Stimulated activated CD4-positive, alpha-beta T cell treated with anti-CD3 and anti-CD28 coated beads, Interleukin-2, amount 100 ng/mL, for 4 hours (primary cell): ENCODE results near the gene MRPS33.
A peak's percentile ranks its signal among the peaks of the same experiment; 100 is the strongest.
"Not testable (repeated sequence)": the region's sequence is repeated elsewhere in the genome, so short reads cannot be mapped to it uniquely, and the experiment has no call there.

Source experiments
- DNase-seq: peaks from one replicate; pipeline ENCODE4 v3.0.0-alpha.2; 2020; ENCODE audit warnings: low read depth

The MRPS33 gene

DNA sequence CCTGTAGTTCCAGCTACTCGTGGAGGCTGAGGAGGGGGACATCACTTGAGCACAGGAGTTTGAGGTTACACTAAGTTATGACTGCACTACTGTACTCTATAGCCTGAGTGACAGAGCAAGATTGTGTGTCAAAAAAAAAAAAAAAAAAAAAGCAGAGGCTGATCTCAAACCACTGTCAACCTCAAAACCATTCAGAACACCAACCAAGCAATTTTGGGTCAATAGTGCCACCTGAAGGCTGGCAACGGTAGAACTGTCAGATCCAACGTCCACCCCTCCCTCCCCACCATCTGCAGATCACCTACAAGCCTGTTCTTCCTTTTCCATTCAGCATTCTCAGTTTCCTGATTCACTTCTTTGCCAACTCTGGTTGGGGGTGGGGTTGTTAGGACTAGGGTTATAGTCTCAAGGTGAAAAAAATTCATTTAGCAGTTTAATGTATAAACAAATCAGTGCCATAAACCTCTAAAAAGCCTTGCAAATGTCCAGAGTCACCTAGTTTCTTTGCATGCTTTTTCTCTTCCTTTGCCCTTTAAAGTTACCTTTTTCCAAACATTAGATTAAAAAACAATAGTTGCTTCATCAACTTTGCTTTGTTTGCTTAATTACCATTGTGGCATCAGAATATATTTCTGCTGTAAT, 2.6 kb downstream of the MRPS33 start:
- DNase-seq = peak; percentile 70

DNA sequence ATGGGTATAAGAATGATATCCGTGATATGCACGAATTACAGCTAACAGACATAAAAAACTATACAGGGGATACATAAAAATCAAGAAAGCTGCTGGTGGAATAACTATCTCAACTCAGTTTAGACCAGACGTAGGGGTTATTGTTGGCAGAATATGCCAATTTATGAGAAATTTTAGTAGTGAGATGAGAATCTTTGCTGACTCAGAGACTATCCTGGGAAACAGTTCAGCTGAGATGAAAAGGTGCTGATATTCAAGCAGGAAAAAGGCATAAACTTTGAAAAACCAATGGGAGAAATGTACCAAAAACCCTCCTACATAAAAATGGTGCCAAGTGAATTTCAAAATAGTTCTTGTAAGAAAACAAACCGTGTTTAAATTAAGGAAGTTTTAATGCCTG, 3.3 kb downstream of the MRPS33 start:
- DNase-seq = no peak

DNA sequence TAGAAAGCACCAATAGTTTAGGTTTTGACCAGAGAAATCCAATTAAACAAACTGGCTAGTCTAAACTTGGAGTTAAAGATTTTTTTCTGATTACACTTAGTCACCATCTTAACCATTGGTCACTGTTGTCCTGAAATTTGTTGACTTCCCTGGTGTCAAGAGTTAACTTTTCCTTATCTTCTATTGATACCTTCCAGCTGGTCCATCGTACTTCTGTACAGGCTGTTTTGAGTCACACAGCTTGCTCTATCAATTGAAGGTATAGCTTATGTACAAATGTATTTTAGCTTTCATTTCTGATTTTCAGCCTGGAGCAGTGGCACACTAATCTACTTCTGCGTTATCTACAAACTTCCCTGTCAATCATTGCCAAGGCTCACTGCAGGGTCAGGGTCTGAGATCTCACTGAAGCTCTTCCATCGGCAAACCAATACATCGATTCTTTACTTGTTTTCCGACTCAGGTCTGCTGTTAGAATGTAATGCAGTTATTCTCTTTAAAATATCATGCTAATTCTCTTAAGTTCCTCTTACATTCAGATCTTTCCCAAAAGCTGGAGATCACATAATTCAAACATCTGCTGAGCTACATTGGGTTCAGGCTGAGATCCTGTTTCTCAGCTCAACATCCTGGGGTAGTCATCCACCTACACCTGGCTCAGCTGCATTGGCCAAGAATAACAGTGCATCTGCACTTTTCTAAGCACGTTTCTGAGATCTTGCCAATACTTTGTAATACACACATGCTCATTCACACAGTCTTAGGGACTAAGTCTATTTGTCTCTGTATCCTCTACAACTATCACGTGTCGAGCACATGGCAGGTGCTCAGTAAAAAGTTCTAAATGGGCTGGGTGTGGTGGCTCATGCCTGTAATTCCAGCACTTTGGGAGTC, 11.3 kb downstream of the MRPS33 start:
- no peak for DNase-seq

DNA sequence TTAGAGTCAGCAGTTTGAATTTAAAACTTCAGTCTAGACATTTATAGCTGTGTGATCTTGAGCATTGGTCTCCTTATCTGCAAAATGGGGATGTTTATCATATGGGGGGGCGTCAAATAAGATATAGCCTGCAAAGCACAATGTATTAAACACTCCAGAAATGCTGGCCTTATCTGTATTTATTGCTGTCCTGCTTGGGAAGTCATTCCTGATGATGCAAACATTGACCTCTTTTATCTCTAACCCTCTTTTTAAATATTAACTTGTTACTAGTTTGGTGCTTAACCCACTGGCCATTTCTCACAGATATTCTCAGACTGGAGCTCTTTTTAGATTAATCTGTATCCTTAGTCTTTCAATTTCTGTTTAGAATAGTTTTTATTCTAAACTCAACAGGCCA, 13.2 kb downstream of the MRPS33 start:
- DNase-seq = no peak

DNA sequence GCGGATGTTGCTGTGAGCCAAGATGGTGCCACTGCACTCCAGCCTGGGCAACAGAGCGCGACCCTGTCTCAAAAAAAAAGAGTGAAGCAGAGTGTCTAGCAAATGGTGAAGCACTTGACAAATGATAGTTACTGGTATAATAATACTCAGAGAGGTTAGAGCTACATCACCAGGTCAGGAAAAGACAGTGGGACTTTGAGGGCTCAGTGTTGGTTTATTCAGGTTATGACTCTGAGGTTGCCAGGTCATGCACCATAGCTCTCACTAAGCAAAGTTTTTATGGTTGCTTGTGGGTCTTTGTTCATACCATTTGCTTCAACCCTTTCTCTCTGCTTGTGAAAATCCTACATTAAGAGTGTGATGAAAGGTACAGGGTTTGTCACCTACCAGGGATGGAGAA, 13.6 kb downstream of the MRPS33 start:
- no peak for DNase-seq

DNA sequence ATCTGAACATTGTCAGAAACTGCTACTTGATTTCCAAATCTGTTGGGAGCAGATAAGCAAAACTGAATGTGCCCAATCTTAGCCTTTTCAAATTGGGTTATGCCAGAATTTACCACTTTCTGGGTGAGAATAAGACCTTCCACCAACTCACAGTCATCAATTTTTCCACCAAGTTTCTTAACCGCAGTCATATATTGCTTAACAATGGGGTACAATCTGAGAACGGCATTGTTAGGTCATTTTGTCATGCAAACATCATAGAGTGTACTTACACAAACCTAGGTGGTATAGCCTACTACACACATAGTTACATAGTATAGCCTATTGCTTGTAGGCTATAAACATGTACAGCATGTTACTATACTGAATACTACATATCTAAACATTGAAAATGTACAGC, 16.0 kb downstream of the MRPS33 start:
- DNase-seq = no peak

DNA sequence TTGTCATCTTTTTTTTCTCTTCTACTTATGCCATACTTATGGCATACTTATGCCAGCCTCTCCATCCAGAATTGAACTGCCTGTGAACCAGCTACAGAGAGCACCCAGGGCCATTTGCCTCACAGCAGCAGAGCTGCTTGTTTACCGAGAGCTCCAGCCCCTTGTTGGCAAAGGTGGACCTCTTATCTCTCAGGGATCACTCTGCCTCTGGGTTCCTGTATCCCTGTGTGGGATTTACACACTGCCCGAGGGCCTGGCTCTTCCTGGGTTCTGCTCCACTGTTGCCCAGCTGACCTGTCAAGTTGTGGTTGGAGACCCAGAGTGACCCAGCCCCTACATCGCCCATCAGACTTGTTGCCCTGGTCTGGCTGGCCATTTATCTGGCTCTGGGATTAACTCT, 22.3 kb downstream of the MRPS33 start:
- DNase-seq = no peak

DNA sequence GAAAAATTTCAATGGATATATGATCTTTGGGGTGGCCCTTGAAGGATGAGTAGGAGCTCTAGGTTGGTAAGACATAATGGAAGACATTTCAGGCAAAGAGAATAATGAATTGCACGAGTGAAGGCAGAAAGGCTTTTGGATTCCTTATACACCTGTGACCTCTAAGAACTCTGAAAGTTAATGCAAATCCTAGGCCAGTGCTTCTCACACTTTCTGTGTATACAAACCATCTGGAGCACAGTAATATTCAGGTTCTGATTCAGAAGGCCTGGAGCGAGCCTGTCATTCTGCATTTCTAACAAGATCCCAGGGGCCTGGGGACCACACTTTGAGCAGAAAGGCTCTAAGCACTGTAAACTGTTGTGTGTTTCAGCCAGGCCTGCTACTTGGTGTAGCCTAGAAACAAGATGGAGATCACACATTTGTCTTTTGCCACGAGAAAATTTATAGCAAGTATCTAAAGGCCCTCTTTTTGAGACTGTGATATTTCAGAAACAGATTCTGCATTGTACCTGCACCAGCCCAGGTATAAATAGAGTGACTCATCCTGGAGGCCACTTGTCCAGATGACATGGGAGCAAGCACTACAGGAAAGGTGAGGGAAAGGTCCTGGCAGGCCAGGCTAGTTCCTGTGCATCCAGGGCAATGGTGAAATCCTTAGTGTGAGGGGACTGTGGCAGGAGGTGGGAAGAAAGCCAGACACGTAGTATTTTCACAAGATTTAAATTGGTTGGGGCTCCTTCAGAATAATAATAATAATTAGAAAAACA, 24.4 kb downstream of the MRPS33 start:
- DNase-seq = no peak

DNA sequence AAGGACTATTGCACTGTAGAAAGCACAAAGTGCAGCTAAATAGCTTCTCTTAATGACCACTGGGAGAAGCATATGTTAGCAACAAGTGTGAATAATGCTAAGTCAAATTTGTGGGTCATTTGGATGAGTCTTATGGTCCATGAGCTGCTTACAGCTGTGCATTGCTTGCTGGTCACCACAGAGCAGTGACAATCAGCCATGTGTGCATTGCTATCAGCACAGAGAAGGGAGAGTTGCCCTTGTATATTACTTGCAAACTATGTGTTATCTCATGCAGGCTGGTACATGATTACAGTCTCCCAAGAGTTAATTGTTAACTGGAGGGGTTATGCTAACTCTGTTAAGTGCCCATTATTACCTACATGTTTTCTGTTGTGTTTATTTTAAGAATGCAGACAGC, 25.7 kb downstream of the MRPS33 start:
- no peak for DNase-seq

DNA sequence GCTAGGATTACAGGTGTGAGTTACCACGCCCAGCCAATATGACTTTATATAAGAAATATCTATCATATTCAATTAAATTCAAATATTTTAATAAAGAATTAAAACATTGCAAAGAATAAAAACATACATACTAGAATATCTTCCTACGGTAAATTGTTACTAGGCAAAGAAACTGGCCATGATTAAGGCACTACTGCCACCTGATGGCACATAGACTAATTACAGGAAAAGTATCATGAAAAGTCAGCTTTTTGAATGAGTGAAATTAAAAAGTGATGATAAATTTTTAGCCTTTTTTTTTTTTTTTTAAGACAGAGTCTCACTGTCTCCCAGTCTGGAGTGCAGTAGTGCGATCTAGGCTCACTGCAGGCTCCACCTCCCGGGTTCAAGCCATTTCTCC, 30.9 kb downstream of the MRPS33 start:
- no peak for DNase-seq

DNA sequence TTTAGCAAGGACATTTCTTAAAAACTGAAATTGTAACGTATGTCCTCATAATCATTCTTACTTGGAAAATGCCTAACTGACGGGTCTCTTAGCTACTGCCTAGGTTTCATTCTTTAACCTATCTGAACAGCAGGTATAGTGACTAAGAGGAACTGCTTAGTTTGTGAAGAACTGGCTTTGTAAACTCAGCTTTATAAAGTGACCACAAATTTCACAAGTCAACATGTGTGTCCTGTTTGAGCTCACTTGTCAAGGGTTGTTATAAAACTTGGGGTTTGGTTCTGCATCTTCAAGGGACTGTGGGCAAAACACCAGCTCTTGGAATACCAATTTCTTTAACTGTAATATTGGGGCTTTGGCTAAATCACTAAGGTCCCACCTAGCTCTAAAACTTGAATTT, 32.2 kb downstream of the MRPS33 start:
- DNase-seq = no peak

DNA sequence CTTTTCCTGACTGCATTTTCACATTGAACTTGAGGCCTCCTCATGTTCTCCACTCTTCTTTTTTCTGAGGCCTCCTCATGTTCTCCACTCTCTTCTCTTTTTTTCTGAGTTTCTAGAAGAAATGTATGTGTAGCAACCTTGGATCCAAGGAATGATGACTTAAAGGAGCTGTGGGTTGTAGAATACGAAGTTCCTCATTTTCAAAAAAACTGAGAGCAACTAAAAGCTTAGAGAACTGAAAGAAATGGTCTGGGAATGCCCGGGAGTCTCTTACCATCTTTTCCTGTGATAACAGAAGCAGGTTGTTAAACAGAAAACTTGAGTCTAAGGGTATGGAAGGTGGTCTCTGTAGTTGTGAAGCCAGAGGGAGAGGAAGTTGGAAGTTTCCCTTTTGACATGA, 32.8 kb downstream of the MRPS33 start:
- DNase-seq = no peak

DNA sequence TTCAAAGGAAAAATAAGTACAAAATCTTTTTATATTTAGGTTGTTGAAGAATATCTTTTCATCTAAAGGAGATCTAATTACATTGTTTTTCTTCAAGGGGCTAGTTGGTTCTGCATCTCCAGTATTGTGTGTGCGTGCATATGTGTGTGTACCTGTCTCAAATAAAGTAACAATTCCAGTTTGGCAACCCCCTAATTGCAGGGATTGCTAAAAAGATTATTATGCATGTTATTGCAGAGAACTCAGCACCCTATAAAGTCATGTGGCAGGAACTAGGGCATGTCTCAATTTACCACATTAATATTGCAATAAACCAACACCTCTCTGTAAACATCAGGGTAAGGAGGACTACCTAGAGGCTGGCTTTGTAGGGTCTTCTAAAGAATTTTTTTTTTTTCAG, 37.0 kb downstream of the MRPS33 start:
- DNase-seq = no peak

DNA sequence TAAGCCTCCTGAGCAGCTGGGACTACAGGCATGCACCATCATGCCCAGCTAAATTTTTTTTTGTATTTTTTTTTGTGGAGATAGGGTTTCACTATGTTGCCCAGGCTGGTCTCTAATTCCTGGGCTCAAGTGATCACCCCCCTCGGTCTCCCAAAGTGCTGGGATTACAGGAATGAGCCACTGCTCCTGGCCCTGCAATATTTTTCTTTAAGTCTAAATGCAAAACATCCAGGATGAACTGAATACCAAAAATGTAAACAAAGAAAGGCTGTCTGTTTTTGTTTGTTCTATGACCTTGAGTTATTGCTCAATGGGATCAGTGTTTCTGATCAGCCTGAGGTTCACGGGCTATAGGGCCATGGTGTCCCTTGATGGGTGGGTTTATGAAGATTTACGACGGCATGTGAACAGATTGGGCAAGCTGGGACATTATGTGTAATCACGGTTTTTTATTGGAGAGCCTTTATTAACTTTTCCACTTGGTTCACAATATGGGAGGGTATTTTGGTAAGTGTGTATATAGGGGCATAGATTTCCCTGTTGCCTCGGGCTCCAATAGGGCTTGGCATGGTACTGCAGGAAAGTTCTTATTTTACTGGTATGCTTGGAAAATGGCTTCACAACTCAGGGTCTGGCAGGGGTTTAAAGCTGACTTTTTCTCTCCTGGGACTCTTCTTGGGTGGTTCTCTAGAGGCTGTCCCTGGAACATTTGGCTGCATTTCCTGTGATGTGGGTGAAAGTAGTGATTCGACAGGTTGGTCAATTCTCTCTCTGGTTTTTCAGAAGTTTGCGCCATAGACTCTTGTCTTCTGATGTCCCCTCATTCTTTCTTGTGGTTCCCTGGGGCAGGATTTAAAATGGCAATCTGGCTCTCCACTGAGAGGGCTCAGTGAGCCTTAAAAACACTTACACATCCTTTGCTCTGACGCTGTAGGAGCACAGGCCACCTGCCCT, 41.6 kb downstream of the MRPS33 start:
- no peak for DNase-seq

DNA sequence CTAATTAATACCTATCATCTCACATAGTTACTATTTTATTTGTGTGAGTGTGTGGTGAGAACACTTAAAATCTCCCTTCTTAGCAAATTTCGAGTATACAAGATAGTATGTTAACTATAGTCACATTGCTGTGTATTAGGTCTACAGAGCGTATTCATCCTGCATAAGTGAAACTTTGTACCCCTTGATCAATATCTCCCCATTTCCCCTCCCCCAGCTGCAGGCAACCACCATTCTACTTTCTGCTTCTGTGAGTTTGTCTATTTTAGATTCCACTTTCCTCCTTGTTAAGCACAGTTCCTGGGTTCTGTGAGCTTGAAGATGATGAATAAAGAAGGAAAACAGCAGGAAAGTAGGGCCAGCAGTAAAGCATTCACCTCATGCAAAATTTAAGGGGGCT, 42.4 kb downstream of the MRPS33 start:
- DNase-seq = no peak

DNA sequence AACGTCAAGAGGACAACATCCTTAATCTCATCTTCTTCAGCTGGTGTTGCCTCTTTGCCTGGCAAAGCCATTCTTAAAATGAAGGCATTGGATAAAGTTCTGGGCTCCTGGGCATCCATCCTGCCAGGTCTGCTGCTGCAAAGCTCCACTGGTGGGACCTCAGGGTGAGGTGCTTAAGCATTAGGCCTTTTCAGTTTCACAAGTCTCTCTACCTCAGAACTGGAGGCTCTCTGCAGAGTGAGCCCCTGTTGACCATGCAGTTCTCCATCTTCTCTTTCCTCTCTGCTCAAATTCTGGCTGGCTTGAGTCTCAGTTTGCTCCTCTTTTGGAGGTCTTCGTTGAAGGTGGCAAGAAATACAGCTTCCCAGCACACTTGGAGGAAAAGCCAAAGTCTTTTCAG, 47.3 kb downstream of the MRPS33 start:
- no peak for DNase-seq

DNA sequence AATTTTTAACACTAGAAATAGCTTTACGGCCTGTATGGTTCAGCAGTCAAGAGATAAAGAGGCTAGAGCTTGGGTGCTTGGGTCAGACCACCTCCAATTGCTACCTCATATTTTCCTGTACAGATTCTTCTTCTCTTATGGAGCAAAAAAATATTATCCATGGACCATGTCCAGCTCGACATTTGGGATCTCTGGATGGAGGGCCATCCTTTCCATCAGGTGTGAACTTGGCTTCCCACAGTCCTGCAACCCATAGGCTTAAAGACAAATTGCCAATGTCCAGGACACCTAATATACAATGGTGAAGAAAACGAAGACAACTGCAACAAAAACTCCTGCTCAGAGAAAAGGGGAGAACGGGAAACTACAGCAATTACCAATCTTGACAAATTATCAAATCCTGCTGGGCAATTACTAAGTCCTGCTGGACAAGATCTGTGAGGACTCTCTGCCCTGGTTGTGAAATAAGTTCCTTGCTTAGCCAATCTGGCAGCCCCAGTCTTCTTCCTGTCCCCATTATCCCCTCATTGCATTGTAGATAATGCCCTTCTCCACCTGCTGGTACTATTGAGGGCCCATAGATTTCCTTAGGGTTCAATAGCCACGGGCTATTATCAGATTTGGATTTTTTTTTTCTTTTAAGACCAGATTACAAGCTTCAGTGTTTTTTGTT, 48.1 kb downstream of the MRPS33 start:
- DNase-seq = no peak

DNA sequence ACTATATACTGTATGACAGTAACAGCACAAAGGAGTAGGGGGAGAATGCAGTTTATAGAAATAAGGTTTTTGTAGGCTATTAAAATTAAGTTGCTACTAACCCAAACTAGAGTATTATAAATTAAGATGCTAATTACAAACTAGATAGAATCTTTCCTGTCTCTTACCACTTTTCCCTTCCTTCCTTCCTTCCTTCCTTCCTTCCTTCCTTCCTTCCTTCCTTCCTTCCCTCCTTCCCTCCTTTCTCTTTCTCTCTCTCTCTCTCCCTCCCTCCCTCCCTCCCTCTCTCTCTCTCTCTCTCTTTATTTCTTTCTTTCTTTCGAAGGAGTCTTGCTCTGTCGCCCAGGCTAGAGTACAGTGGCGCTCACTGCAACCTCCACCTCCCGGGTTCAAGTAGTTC, 53.6 kb downstream of the MRPS33 start:
- DNase-seq = no peak

DNA sequence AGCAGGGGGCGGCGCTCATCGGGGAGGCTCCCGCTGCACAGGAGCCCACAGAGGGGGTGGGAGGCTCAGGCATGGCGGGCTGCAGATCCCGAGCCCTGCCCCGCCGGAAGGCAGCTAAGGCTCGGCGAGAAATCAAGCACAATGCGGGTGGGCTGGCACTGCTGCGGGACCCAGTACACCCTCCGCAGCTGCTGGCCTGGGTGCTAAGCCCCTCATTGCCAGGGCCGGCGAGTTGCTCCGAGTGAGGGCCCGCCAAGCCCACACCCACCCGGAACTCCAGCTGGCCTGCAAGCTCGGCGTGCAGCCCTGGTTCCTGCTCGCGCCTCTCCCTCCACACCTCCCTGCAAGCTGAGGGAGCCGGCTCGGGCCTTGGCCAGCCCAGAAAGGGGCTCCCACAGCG, 57.8 kb downstream of the MRPS33 start:
- not testable (repeated sequence) for DNase-seq
